Esophagus muscularis mucosa (tissue), 4 donors: ENCODE results near the gene PTCHD4.

ENCODE experiments used
- EP300 ChIP-seq: sonication (generic); formaldehyde crosslinking; IDR thresholded peaks from one replicate; pipeline ENCODE4 v1.6.1; 2017; ENCODE audit warnings: antibody characterized with exemption
- POLR2A ChIP-seq: fragments of 450-650 bp; IDR thresholded peaks from one replicate; pipeline ENCODE4 v1.6.1; 2017; ENCODE audit warnings: antibody characterized with exemption, moderate library complexity, mild to moderate bottlenecking, low read depth
- TF ChIP-seq, protein P1 (sequence below), 3 experiments: fragments of 200-600 bp in 2 of 3; fragments of 450-650 bp in 1 of 3; sonication (generic) in 2 of 3; IDR thresholded peaks; one replicate each; pipeline ENCODE4 v1.5.1; 2017 to 2019; ENCODE audit warnings: antibody characterized with exemption in 3 of 3, mild to moderate bottlenecking in 2 of 3, moderate library complexity in 1 of 3

DNA sequence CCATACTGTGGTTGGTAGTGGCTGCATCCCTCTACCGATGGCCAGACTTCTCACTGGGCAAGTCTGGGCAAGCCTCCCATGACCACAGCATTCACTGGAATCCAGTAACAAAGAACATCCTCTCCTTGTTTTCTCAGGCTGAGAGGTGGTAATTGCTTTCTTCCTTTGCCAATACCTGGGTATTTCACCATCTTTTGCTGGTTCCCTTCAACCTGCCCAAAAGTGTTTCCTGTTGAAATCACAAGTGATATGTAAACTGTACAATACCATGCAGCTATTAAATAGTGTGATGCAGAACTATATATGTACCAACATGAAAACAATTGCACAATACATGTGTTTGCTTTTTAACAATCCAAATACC is at the start of gene PTCHD4:
- TF ChIP-seq, protein P1, sequence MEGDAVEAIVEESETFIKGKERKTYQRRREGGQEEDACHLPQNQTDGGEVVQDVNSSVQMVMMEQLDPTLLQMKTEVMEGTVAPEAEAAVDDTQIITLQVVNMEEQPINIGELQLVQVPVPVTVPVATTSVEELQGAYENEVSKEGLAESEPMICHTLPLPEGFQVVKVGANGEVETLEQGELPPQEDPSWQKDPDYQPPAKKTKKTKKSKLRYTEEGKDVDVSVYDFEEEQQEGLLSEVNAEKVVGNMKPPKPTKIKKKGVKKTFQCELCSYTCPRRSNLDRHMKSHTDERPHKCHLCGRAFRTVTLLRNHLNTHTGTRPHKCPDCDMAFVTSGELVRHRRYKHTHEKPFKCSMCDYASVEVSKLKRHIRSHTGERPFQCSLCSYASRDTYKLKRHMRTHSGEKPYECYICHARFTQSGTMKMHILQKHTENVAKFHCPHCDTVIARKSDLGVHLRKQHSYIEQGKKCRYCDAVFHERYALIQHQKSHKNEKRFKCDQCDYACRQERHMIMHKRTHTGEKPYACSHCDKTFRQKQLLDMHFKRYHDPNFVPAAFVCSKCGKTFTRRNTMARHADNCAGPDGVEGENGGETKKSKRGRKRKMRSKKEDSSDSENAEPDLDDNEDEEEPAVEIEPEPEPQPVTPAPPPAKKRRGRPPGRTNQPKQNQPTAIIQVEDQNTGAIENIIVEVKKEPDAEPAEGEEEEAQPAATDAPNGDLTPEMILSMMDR (IDR thresholded peaks at IDR 0.05): no peak
- TF ChIP-seq POLR2A (no peak), EP300 (no peak)
